PC-9 (cell line): ENCODE measurements around the gene PLK1. TPM values are rescaled to one million over a fixed set of nuclear protein-coding genes. Genes with fewer than 3 reads are reported as not detected.

Experiments used
- BruUV-seq: library from RNA; stranded (reverse); fragments of 400-500 nt; replicated peaks from 2 replicates; lab custom pipeline; 2021; lab: Mats Ljungman, UMichigan
- CTCF ChIA-PET: fragments of 300-600 bp; sonication (Branson Sonifier 250); formaldehyde crosslinking; loops from one replicate; lab custom pipeline; 2022; ENCODE audit warnings: antibody characterized with exemption; lab: Charles Lee
- POLR2A ChIA-PET: fragments of 300-600 bp; sonication (Branson Sonifier 250); formaldehyde crosslinking; loops from one replicate; lab custom pipeline; 2022; ENCODE audit warnings: antibody characterized with exemption; ENCODE audit not compliant: unreplicated experiment; lab: Charles Lee
- DNase-seq, 2 experiments: peaks; one replicate each; pipeline versions ENCODE4 v3.0.0 to v3.0.0-alpha.2; 2015 to 2022; ENCODE audit warnings: mixed read lengths in 1 of 2
- H2AFZ ChIP-seq: fragments of 200-600 bp; sonication (generic); 2 replicates; pipeline ENCODE4 v1.8.1; 2017; ENCODE audit warnings: antibody characterized with exemption
- H3F3A ChIP-seq: fragments of 200-600 bp; sonication (generic); 2 replicates; pipeline ENCODE4 v1.8.1; 2017; ENCODE audit warnings: antibody characterized with exemption, mild to moderate bottlenecking, low read depth; ENCODE audit not compliant: insufficient read depth
- H3K27ac ChIP-seq: fragments of 200-600 bp; sonication (generic); 2 replicates; pipeline ENCODE4 v1.6.1; 2016; ENCODE audit warnings: mixed run types
- H3K27me3 ChIP-seq: fragments of 200-600 bp; sonication (generic); 2 replicates; pipeline ENCODE4 v1.6.1; 2016; ENCODE audit warnings: low read depth, mixed run types; ENCODE audit not compliant: insufficient read depth
- H3K36me3 ChIP-seq: fragments of 200-600 bp; sonication (generic); 2 replicates; pipeline ENCODE4 v1.6.1; 2016; ENCODE audit warnings: low read depth, mixed run types
- H3K4me1 ChIP-seq: fragments of 200-600 bp; sonication (generic); replicated peaks from 2 replicates; pipeline ENCODE4 v1.6.1; 2016; ENCODE audit warnings: mixed run types; ENCODE audit not compliant: insufficient read depth
- H3K4me2 ChIP-seq: fragments of 200-600 bp; sonication (generic); 2 replicates; pipeline ENCODE4 v1.6.1; 2017; ENCODE audit warnings: mixed run types
- H3K4me3 ChIP-seq: fragments of 200-600 bp; sonication (generic); 2 replicates; pipeline ENCODE4 v1.6.1; 2016; ENCODE audit warnings: mixed run types
- H3K79me2 ChIP-seq: fragments of 200-600 bp; sonication (generic); 2 replicates; pipeline ENCODE4 v1.6.1; 2017; ENCODE audit warnings: low read depth, mixed run types
- H3K9me2 ChIP-seq: fragments of 200-600 bp; sonication (generic); 2 replicates; pipeline ENCODE4 v1.8.1; 2017; ENCODE audit warnings: mild to moderate bottlenecking; ENCODE audit not compliant: insufficient read depth
- H3K9me3 ChIP-seq: fragments of 200-600 bp; sonication (generic); 2 replicates; pipeline ENCODE4 v1.8.1; 2016; ENCODE audit warnings: low read depth; ENCODE audit not compliant: insufficient read depth
- H4K20me1 ChIP-seq: fragments of 200-600 bp; sonication (generic); 2 replicates; pipeline ENCODE4 v1.8.1; 2017; ENCODE audit not compliant: insufficient read depth
- CTCF ChIP-seq: fragments of 200-600 bp; sonication (generic); conservative IDR thresholded peaks from 2 replicates; pipeline ENCODE4 v1.6.1; 2017; ENCODE audit warnings: mixed run types, antibody characterized with exemption, mild to moderate bottlenecking, moderate library complexity
- EZH2 ChIP-seq: fragments of 200-600 bp; sonication (generic); IDR thresholded peaks from 2 replicates; pipeline ENCODE4 v1.8.0; 2017; ENCODE audit warnings: antibody characterized with exemption, low read depth
- intact Hi-C: fragments of 100-400 bp; cut with micrococcal nuclease; formaldehyde crosslinking; loops from one replicate; pipeline ENCODE4 v1.10.0; 2022; ENCODE audit not compliant: unreplicated experiment
- total RNA-seq: library from RNA; stranded (reverse); gene quantifications from 2 replicates; pipeline ENCODE4 v1.2.3, GENCODE V29; 2021

PLK1 gene
- total RNA-seq, 1 experiment from 2014 or later, result 169 TPM

GRCh38 chr16:23640931-23641765 is 37.5 kb upstream of the PLK1 start, which contains the start of the genes DCTN5 and PALB2:
Gene DCTN5, plus strand, starts transcription at chr16:23641466. Its CDS starts 77 bp downstream, at chr16:23641543.
Gene PALB2, minus strand, starts transcription at chr16:23641310. Its CDS starts 153 bp downstream, at chr16:23641157.
- BruUV-seq, result no TSS peak
- H3K36me3 ChIP-seq, result peaks cover 24% of the 10 kb centered on the region
- peak within 1 kb of the TSS; percentile 96 for H3K4me2 ChIP-seq
- H3K4me3 ChIP-seq, result peak within 1 kb of the TSS; percentile 87
- ChIA-PET POLR2A (interaction anchor here (0.5 kb wide), 1 partner anchor 27 kb away, joined by 3 read pairs; no protein-coding TSS in a partner anchor), CTCF (interaction anchor here (0.5 kb wide), 1 partner anchor 513 kb away, joined by 9 read pairs; no protein-coding TSS in a partner anchor)
- H3K79me2 ChIP-seq, result peaks cover 61% of the 10 kb centered on the region
- H3F3A ChIP-seq, result peaks cover 5% of the 10 kb centered on the region; the same call in 1 of the 2 replicates
- no peaks in the 10 kb centered on the region for H3K27me3 ChIP-seq
- no peaks in the 10 kb centered on the region for H3K9me2 ChIP-seq
- H3K4me1 ChIP-seq, result peaks cover 14% of the 10 kb centered on the region
- peak within 1 kb of the TSS; percentile 38 for H3K27ac ChIP-seq
- no peaks in the 10 kb centered on the region for H3K9me3 ChIP-seq
- TF ChIP-seq EZH2 (no peak), CTCF (no peak)
- H2AFZ ChIP-seq, result peak within 1 kb of the TSS; percentile 97
- H4K20me1 ChIP-seq, result peaks cover 2% of the 10 kb centered on the region; the same call in 1 of the 2 replicates
- DNase-seq, result peak; percentile 90 to 93
- intact Hi-C loops, result loop anchor here (1.0 to 5.0 kb wide), 2 partner anchors 44 to 84 kb away; partner anchors contain the start of genes EARS2, NDUFAB1 and UBFD1

DNA sequence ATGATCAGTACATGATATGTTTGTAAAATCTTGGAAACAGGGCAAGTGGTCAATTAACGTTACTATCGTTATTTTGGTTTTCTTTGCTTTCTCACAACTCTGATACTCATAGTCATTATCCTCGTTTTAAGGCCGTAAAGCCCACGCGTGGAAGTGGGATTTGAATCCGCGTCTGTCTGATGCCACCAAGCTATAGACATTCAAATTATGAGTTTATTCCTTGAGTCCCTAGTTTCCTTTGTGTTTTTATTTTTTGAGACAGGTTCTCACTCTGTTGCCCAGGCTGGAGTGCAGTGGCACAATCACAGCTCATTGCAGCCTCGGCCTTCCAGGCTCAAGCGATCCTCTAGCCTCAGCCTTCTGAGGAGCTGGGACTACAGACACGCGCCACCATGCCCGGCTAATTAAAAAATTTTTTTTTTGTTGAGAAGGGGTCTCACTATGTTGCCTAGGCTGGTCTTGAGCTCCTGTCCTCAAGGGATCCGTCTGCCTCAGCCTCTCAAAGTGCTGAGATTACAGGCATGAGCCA is 36.4 kb upstream of the PLK1 start:
- no peak for DNase-seq
- TF ChIP-seq EZH2 (no peak), CTCF (no peak)
- Histone ChIP-seq H3K27ac (no peak overlapping the region), H3K27me3 (no peaks in the 10 kb centered on the region), H3K4me3 (peak overlapping the region; percentile 87), H3K4me1 (peaks cover 14% of the 10 kb centered on the region), H4K20me1 (peaks cover 13% of the 10 kb centered on the region; the same call in 1 of the 2 replicates), H3K79me2 (peaks cover 70% of the 10 kb centered on the region), H3F3A (peaks cover 5% of the 10 kb centered on the region; the same call in 1 of the 2 replicates), H3K9me3 (no peaks in the 10 kb centered on the region), H3K9me2 (no peaks in the 10 kb centered on the region), H3K4me2 (peak overlapping the region; percentile 96), H3K36me3 (peaks cover 26% of the 10 kb centered on the region), H2AFZ (peak overlapping the region; percentile 97)
- ChIA-PET POLR2A (no interaction called here), CTCF (interaction anchor here (0.7 kb wide), 1 partner anchor 48 kb away, joined by 6 read pairs; no protein-coding TSS in a partner anchor)
- BruUV-seq, result TSS peak; percentile 36
- intact Hi-C loops, result loop anchor here (5.0 kb wide), 1 partner anchor 45 kb away; the partner anchor contains the start of gene NDUFAB1

DNA sequence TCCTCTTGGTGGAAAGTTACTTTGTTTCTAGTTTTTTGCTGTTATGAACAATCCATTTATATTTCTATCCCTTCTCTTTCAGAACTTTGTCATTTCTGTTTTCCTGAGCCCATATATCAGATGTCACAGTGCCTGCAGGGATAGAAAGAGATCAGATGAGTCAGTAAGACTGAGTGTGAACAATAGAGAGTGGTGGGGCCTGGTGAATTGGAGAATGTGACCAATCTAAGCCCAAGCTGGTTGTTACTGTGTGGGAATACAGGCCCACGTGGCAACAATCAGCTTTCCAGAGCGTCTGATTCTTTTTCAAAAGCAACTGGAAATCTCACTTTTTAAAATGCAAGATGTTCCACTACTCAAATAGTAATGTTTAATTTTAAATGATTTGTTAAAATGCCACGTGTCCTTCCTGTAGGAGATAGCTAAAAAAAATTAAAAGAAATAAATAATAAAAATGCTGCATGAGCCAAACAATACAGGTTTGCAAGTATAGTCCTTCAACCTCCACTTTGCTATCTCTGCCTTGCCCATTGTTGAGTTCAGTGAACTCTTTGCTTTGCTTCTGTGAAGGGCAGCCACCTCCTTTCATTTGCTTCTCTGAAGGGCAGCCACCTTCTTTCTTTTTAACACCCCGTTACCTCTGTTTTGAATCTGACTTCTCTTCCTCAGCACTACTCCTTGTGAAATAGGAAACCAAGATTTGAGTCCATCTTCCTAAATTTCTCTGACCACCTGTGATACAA is 27.8 kb upstream of the PLK1 start:
- H3K27me3 ChIP-seq, result no peaks in the 10 kb centered on the region
- no peak for DNase-seq
- ChIA-PET CTCF (no interaction called here), POLR2A (no interaction called here)
- H3K4me3 ChIP-seq, result no peak overlapping the region
- H3K4me2 ChIP-seq, result no peak overlapping the region
- H3K79me2 ChIP-seq, result peaks cover 45% of the 10 kb centered on the region
- H2AFZ ChIP-seq, result no peak overlapping the region
- BruUV-seq, result no TSS peak
- H3K9me3 ChIP-seq, result no peaks in the 10 kb centered on the region
- H3F3A ChIP-seq, result no peaks in the 10 kb centered on the region; the same call in 1 of the 2 replicates
- peaks cover 61% of the 10 kb centered on the region for H4K20me1 ChIP-seq
- intact Hi-C loops, result no loop called here
- H3K4me1 ChIP-seq, result no peaks in the 10 kb centered on the region
- peaks cover 17% of the 10 kb centered on the region for H3K36me3 ChIP-seq
- no peaks in the 10 kb centered on the region for H3K9me2 ChIP-seq
- no peak for TF ChIP-seq EZH2
- TF ChIP-seq CTCF, result no peak
- H3K27ac ChIP-seq, result no peak overlapping the region
